Panc1 (cell line): Measurements from ENCODE around the gene NPPC.

ENCODE experiments used
- CTCF ChIP-seq: fragments of 450-650 bp; IDR thresholded peaks from 2 replicates; pipeline ENCODE4 v1.5.1; 2017; ENCODE audit warnings: mild to moderate bottlenecking
- POLR2AphosphoS5 ChIP-seq: IDR thresholded peaks from 2 replicates; pipeline ENCODE4 v1.6.1; 2012; ENCODE audit warnings: mild to moderate bottlenecking, low read depth, low read length, moderate library complexity
- REST ChIP-seq, 2 experiments: IDR thresholded peaks; 2 replicates each; pipeline ENCODE4 v1.6.1; 2011 to 2012; ENCODE audit warnings: low read depth in 2 of 2, control low read depth in 1 of 2, low read length in 1 of 2, mild to moderate bottlenecking in 1 of 2, moderate library complexity in 1 of 2; ENCODE audit not compliant: insufficient read depth in 1 of 2
- SIN3A ChIP-seq: IDR thresholded peaks from 2 replicates; pipeline ENCODE4 v1.6.1; 2012; ENCODE audit warnings: low read depth, mild to moderate bottlenecking, low read length, moderate library complexity, borderline replicate concordance; ENCODE audit not compliant: insufficient read depth
- TCF7L2 ChIP-seq: IDR thresholded peaks from 2 replicates; pipeline ENCODE4 v1.6.1; 2011; ENCODE audit warnings: mild to moderate bottlenecking, low read depth, low read length, inconsistent platforms

- TF ChIP-seq CTCF (no peak), SIN3A (no peak), REST (IDR thresholded peaks at IDR 0.05; ENCODE audit: insufficient read depth in 1 of 2, low read depth in 2 of 2, low read length in 1 of 2) (no peak), POLR2AphosphoS5 (no peak), TCF7L2 (no peak)
Measured at GRCh38 chr2:231939022-231939421, 12.8 kb upstream of the NPPC start.
